GM21717 (cell line): ENCODE results near the gene MESD.

ENCODE experiments used
- ATAC-seq: cut with Tn5 transposase; IDR thresholded peaks from one replicate; pipeline ENCODE4 v1.9.1; 2021; ENCODE audit warnings: mild to moderate bottlenecking, moderate library complexity; ENCODE audit not compliant: unreplicated experiment

The MESD gene

DNA sequence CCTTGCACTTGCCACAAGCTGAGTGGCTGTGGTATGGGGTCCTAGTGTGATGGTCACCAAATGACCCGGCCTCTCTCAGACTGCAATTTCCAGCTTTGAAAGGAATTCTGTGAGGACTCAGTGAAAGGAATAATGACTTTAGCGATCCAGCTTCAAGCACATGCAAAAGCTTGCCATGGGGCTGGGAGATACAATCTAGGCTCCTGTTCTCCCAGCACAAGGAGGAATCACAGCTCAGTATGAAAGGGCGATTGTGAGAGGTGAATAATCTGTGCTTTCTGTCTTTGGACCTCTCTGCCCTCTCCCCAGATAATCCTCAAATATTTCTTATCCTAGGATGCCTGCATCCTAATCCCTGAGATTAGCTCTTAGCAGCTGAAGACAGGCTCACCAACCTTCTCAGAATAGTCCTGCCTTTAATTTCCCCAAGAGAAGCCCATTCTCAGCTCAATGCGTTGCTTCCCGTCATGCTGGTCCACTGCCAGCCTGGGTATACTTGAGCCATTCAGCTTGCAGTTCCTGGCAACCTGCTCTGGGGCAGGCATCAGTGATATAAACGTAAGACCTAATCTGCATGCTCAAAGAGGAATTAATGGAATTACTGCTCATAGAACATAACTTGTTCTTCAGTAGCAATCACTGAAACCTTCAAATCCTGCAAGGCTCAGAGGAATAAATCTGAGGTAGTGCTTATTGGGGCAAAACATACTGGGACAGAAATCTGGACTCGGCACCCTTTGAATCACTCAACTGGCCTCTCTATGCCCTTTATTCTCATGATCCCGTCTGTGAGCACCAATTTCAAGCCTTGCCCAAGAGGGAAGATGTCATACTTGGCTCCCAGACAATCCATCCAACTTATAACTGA, 26.2 kb upstream of the MESD start:
- ATAC-seq, result no peak

DNA sequence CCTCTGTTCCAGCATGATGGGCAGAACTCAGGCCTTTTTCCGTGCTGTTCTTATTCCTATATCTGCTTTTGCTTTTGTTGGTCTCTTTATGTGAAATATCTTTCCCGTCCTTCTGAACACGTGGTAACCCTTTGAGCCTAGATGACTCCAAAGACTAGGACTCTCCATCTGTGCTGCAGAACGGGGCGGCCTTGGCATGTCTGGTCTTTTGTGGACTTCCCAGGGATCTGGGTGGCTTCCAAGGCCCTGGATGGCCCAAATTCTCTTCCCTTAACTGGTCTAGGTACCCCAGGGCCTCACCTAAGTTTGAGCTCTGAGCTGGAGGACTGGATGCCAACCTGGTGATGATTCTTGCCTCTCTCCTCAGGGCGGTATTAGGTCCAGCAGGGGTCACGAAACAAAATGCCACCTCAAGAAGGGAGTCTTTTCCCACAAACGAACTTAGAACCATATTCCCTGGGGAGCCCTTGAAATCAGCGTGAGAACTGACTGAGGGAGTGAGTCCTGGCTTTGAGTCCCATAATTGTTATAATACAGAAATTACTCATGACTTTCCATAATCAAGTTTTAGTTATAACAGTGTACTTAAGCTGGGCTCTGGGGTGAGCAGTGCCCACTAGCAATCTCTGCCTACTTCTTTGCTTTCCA, 25.0 kb upstream of the MESD start:
- no peak for ATAC-seq

DNA sequence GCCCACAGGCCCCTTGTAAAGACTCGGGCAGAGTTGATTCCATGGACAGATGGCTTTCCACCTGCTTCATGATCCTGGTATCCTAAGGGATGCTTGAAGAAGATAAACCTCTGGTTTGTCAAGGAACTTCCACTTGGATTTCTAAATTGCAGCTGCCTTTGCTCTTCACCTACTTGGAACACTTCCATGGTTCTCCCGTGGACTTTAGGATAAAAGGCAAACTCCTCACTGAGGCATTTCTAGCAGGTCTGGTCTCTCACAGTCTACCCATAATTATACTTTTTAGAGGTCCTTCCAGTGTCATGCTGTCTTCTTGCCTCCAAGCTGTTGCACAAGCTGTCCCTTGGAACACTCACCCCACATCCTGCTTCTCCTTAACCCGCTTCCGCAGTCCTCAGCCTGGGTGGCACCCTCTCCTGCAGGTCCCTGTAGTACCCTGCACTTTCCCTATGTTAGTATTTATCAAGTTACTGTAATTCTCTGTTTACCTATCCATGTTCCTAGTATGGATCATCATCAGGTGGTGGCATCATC, 23.8 kb upstream of the MESD start:
- no peak for ATAC-seq

DNA sequence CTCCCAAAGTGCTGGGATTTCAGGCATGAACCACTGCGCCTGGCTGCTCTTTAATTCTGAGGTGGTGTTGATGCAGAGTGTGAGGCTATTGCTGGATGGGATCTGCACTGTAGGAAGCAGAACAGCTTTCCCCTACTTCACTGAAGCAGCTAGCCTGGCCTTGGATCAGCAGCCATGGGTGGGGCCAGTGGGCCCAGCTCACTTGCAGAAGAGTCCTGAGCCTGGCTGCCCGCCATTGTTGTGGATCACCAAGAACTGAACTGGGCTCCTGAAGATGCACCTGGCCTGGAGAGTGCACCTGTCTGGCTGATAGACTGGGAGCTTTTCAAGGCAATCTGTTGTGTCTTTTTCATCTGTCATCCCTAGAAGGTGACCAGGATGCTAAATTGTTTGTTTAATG, 23.0 kb upstream of the MESD start:
- no peak for ATAC-seq

DNA sequence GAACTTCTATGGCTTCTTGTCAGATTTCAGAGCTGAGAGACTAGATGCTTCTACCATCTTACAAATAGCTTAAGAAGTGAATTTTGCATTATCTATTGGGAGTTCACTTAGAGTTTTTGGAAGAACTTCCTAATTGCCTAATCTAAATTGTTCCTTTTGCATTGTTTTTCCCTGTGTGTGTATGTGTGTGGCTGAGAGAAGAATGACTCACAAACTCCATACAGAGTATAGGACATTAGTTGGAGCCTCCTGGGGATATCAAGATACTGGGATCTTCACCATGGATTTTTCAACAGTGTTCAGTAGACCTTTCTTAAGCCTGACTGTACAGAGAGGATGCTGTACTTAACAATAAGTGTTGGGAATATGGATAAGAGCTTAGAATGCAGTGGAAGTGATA, 22.0 kb upstream of the MESD start:
- ATAC-seq, result no peak

DNA sequence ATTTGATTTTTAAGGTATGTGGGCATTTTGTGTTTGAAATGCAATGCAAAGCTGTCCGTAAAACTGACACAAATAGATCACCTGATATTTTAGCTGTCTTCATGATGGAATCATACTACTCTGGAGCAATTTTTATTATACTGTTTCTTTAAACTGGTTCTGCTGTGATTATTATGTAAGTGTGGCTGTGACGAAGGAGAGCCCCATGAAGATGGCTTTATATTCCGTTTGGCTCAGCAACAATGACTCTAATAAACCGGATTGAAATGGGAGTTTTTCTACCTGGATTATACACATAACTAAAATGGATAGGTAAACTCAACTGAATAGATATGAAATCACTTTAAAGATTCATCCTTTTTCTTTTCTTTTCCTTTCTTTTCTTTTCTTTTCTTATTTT, 20.5 kb upstream of the MESD start:
- no peak for ATAC-seq

DNA sequence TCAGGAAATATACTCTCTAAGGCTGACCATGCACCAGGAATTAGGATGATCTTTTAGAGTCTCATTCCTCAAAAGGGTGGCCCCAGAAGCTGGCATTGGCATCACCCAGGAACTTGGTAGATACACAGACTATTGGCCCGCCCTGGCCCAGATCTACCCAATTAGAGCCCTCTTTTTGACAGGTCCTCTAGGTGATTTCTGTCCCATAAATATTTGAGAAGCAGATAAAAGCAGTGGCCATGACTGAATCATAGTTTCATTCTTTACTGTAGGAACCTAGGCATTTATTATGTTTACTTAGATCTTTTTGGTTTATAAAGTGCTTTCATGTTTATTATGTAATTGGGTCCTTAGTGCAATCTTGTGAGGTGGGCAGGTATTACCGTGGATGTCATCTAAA, 18.7 kb upstream of the MESD start:
- ATAC-seq, result no peak

DNA sequence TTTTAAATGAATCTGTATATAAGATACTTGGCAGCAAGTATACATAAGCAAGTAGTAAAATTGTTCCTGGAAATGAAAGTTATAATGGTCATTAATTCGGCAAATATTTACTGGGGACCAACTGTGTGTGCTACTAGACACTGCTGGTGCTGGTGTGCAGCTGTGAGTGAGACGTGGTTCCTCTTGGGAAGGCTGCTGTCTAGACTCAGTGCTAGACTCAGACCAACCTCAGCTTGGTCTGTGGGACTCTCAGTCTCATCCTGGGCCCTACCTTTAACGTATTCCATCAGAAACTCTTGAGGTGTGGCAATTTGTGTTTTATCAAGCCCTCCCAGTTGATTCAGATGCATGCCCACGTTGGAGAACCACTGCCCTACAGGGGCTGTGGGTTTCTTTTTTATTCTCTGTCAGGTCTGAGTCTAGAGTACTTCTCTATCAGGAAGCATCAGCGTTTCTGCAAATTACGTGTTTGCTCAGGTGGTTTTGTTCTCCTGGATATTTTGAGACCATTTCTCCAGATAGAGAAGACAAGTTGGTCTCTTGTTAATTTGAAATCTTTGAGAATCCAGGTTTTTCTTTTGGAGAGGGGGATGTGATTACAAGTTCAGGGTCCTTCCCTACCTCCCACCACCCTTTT, 17.9 kb upstream of the MESD start:
- ATAC-seq, result no peak

DNA sequence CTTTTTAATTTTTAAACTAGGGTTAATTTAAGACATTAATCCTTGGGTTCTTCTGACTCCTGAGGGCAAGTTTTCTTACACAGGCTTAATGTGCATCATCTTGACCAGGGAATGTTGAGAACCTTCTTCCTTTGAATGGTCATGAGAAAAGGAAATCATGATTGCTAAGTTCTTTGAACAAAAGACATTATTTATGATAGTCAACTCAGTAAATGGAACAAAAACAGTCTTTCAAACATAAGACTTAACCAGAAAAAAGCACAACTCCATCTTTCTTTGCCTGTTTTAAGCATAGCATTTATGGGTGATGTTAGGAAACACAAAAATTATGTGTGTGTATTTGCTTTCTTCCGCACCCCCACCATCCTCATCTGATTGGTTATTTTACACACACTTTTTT, 16.5 kb upstream of the MESD start:
- ATAC-seq, result no peak

DNA sequence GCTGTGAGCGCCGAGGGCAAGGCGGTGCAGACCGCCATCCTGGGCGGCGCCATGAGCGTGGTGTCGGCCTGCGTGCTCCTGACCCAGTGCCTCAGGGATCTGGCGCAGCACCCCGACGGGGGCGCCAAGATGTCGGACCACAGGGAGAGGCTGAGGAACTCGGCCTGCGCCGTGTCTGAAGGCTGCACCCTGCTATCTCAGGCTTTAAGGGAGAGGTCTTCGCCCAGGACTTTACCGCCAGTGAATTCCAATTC, 13.4 kb upstream of the MESD start:
- no peak for ATAC-seq

DNA sequence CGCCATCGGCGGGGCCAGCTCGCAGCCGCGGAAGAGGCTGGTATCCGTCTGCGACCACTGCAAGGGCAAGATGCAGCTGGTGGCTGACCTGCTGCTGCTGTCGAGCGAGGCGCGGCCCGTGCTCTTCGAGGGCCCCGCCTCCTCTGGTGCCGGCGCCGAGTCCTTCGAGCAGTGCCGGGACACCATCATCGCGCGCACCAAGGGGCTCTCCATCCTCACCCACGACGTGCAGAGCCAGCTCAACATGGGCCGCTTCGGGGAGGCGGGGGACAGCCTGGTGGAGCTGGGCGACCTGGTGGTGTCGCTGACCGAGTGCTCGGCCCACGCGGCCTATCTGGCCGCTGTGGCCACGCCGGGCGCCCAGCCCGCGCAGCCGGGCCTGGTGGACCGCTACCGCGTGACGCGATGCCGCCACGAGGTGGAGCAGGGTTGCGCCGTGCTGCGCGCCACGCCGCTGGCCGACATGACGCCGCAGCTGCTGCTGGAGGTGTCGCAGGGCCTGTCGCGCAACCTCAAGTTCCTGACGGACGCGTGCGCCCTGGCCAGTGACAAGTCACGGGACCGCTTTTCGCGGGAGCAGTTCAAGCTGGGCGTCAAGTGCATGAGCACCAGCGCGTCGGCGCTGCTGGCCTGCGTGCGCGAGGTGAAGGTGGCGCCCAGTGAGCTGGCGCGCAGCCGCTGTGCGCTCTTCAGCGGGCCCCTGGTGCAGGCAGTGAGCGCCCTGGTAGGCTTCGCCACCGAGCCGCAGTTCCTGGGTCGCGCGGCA, 12.9 kb upstream of the MESD start:
- ATAC-seq, result no peak

DNA sequence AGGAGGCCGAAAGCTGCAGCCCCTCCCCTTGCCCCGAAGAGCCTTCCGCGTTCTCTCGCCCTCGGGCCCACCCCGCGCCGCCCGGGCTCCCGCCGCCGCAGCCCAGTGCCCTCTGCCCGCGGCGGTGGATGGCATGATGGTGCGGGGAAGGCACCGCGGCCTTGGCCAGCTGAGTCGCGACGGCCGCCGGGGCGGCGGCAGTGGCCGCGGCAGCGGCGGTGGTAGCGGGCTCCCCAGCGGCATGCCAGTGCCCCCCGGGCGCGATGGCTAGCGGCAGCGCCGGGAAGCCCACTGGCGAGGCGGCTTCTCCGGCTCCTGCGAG, 12.4 kb upstream of the MESD start:
- ATAC-seq, result no peak

DNA sequence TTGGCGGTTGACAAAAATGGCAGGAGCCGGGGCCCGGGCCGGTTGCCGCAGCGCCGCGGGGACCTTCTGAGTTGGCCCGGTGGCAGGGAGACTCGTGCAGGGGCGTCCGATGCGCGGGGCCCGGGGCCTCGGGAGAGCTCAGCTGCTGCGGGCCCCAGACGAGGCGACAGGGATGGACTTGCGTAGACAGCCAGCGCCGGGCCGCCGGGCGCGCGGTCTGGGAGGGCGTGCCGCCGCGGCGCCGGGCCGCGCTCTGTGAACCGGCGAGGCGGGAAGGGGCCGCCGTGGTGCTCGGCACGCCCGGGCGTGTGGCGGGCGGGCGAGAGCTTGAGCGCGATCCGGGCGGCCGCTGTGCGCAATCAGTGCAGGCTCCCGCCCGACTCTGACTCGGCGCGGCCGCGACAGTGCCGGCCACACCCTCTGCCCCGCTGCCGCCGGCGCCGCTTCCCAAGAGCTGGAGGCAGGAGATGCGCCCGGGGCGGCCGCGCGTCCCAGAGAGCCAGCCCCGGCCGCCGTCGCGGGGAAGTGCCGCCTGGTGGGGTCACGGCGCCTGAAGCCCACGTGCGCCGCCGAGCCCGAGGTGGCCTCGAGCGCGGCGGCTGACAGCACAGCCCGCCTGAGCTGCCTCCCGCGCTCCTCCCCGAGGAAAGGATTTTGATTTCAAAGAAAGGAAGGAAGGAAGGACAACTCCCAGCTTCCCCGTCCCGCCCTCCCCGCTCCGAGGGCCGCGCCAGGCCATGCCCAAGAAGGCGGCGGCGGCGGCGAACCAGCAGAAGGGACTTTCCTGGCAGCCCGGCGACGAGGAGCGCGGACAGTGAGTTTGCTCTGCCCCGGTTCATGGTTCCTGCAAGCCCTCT, 11.8 kb upstream of the MESD start:
- peak; percentile 31 for ATAC-seq

DNA sequence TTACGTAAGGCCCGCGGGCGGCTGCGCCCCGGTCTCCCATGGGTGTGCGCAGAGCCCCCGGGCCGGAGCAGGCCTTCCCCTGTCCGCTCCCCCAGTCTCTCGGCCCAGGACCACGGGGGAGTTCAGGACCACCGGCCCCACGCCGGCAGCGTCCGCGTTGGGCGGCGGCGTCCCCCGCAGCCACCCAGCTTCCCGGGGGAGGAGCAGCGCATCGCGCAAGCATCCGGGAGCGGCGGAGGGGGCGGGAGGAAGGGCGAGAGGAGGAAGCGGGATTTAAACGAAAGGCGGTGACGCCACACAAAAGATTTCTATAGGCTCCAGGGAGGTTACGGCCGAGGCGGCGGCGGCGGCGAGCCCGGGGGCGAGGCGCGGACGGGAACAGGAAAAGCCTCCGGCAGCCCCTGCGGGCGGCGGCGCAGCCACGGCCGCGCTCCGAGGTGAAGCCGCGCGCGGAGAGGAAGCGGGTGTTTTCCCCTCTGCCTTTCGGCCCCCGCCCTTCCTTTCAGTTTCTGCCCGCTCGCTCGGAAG, 11.1 kb upstream of the MESD start, which contains the start of gene TLNRD1:
Gene TLNRD1 (plus strand): TSS at position 300 of the 528 bp plus-strand sequence. CDS start 1,349 bp downstream, outside the sequence.
- ATAC-seq, result peak; percentile 51

DNA sequence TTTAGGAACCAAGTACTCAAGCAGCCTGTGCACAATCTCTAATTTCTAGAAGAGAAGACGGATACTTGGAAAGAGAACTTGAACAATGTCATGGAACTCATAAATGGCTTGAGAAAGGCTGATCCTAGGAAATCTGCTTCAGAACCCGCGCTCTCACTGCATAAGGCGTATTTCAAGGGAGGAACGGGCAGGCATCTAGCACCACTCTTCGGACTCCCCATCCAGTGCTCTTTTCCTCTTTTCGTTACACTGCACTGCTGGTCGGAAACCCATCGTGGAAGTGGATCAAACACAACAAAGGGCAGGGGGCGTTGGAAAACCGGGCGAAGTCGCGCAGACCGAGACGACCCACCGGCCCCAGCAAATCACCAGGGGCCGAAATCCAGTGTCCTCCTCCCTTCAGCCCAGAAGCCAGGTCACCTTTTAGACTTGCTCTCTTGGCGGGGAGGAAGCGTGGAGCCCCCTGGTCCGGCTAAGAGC, 10.6 kb upstream of the MESD start:
- no peak for ATAC-seq

DNA sequence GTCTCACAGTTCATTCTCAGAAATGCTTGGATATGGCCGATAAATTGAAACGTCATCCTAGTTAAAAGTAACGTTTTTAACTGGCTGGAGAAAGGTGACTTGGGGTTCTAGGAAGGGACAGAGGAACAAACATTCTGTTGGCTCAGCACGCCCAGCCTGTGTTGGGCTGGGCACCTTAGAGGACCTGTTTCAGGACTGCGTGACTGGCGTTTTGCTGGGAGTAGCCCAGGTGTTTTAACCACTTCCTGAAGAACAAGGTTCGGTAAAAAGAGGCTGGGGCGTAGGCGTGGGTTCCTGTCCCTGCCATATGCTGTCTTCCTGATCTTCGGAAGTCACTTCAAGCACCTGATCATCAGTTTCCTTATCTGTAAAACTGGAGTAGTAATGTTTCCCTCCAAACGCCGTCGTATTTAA, 10.0 kb upstream of the MESD start:
- ATAC-seq, result peak; percentile 34

DNA sequence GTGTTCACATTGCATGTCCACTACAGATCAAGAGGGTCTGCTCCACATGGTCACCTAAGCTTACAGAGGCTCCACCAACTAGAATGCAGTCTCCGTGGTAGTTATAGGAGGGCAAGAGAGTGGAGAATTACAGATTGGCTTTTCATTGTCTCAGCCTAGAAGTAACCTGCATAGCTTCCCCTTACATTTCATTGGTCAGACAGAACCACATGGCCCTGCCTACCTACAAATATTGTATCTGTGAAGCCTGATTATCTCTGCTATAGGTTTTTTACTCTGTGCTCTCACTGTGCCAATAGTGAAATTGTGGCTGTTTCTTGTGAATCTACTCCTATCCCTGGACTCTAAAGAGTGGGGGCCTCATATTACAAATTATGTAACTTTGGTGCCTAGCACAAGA, 8.6 kb upstream of the MESD start:
- no peak for ATAC-seq

DNA sequence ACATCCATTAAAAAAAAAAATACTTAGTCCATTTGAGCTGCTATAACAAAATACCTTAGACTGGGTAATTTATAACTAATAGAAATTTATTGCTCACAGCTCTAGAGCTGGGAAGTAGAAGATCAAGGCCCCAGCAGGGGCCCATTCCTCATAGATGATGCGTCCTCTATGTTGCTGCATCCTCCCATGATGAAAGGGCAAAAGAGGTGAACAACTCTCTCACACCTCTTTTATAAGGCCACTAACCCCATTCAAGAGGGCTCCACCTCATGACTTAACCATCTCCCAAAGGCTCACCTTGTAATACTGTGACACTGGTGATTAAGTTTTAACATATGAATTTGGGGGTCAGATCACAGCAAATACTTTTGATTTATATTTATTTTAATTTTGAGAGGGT, 8.1 kb upstream of the MESD start:
- no peak for ATAC-seq

DNA sequence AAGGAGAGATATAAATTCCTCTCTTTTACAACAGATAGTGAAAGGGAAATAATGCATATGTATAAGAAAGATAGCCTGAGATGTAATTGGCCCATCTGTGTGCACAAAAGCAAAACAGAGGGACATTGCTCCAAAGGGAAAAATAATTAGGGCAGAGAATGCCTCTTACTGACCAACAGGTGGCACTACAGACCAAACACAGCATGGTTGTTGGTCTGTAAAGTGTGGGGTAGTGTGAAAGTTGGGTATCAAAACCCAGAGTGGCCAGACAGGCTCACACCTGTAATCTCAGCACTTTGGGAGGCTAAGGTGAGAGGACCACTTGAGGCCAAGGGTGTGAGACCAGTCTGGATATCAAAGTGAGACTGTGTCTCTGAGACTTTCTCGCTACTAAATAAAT, 6.6 kb upstream of the MESD start:
- ATAC-seq, result no peak

DNA sequence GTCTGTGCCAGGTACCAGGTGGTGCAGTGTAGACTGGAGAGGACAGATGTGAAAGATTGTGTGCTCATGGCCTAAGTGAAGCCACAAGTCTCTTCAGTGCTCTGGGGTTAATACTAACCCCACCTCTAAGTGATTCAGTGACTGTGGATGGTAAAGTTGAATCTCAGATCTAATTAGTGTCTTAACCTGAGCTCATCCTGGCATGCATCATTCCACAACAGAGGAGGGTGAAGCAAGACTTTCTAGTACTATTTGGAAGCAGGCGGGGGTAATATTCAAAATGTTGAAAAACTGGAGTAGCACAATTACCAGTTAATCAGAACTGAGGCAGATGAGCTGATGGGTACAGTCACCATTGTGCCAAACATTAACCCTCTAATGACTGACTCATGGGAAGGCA, 2.8 kb upstream of the MESD start:
- no peak for ATAC-seq
